ENCODE data around the gene ZBTB2. TPM values are rescaled to one million over a fixed set of nuclear protein-coding genes. Genes with fewer than 3 reads are reported as not detected.

ZBTB2 gene
- total RNA-seq, 4 donors from 2014 or later, result 11.4 to 15.1 (median 12.4) TPM

DNA sequence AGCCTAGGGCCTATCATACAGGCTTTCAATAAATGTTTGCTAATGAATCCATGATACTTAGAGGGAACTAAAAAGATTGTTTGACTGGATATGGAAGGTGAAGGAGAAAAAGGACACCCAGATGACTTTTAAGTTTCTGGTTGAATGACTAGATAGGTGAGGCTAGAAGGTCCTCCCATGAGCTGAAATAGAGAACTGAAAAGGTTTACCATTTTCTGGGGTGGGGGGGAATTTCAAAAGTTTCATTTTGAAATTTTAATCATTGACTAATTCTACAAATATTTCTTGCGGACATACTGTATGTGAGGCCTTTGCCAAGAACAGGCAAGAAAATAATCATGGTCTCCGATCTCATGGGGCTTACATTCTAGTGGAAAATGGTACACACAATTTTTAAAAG, 17.9 kb upstream of the ZBTB2 start:
- Histone ChIP-seq H3K27me3 (no peaks in the 10 kb centered on the region), H3K27ac (no peak overlapping the region), H3K4me3 (no peak overlapping the region), H3K9me3 (no peaks in the 10 kb centered on the region), H3K36me3 (peaks cover 0 to 63% of the 10 kb centered on the region in 2 donors), H3K4me1 (peaks cover 0 to 7% (median 0%) of the 10 kb centered on the region in 3 donors)
- 92 to 94% methylated on average over 2 of the region's 2 CpGs for WGBS, 2 donors (ENCODE audit: low coverage in 1 of 2)
- TF ChIP-seq POLR2AphosphoS5 (IDR thresholded peaks at IDR 0.05) (no peak), EP300 (IDR thresholded peaks at IDR 0.05) (no peak), POLR2A (IDR thresholded peaks at IDR 0.05) (no peak)
- TF ChIP-seq, protein P1, sequence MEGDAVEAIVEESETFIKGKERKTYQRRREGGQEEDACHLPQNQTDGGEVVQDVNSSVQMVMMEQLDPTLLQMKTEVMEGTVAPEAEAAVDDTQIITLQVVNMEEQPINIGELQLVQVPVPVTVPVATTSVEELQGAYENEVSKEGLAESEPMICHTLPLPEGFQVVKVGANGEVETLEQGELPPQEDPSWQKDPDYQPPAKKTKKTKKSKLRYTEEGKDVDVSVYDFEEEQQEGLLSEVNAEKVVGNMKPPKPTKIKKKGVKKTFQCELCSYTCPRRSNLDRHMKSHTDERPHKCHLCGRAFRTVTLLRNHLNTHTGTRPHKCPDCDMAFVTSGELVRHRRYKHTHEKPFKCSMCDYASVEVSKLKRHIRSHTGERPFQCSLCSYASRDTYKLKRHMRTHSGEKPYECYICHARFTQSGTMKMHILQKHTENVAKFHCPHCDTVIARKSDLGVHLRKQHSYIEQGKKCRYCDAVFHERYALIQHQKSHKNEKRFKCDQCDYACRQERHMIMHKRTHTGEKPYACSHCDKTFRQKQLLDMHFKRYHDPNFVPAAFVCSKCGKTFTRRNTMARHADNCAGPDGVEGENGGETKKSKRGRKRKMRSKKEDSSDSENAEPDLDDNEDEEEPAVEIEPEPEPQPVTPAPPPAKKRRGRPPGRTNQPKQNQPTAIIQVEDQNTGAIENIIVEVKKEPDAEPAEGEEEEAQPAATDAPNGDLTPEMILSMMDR (IDR thresholded peaks at IDR 0.05), result no peak
- ATAC-seq, result no peak

DNA sequence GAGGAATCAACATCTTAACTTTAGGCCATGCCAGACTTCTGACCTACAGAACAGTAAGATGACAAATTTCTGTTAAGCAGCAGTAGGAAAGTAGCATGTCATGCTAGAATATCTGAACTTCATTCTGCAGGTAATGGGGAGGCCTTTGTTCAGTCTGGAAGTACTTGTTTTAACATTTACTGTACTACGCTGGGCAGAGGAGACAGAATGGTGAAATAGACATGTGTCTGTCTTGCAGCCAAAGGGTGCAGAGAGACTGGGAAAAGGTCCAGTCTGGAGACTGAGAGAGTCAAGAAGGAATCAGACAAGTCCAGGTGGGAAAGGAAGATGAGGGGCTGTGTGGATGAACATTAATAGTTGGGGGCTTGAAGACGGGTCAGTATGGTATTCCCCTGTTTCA, 17.5 kb upstream of the ZBTB2 start:
- Histone ChIP-seq H3K4me3 (no peak overlapping the region), H3K36me3 (peaks cover 0 to 63% of the 10 kb centered on the region in 2 donors), H3K27ac (no peak overlapping the region), H3K27me3 (no peaks in the 10 kb centered on the region), H3K9me3 (no peaks in the 10 kb centered on the region), H3K4me1 (peaks cover 0 to 7% (median 0%) of the 10 kb centered on the region in 3 donors)
- ATAC-seq, result no peak
- WGBS, 2 donors (ENCODE audit: low coverage in 1 of 2), result 95 to 97% methylated on average over 2 of the region's 2 CpGs
- TF ChIP-seq, protein P1 (IDR thresholded peaks at IDR 0.05), result no peak
- no peak for TF ChIP-seq POLR2AphosphoS5 (IDR thresholded peaks at IDR 0.05)
- TF ChIP-seq POLR2A (IDR thresholded peaks at IDR 0.05), result no peak
- TF ChIP-seq EP300 (IDR thresholded peaks at IDR 0.05), result no peak

DNA sequence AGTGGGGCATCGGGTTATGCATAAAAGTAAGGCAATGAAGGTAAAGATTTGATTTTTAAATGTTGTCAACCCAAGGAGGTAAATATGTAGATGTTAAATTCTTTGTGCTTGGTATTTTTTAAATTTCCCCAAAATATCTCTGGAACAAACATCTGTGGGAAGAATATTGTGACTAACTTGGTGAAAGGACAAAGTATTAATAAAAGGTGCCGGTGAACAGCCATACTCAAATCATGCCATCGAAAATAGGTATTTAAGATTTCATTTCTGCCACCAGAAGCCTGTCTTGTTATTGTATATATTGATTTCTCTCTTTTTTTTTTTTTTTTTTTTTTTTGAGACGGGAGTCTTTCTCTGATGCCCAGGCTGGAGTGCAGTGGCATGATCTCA, 12.6 kb upstream of the ZBTB2 start:
- ATAC-seq, result no peak
- Histone ChIP-seq H3K4me1 (peaks cover 0 to 21% (median 0%) of the 10 kb centered on the region in 3 donors), H3K27ac (no peak overlapping the region), H3K4me3 (no peak overlapping the region), H3K36me3 (peaks cover 0 to 36% of the 10 kb centered on the region in 2 donors), H3K27me3 (no peaks in the 10 kb centered on the region), H3K9me3 (no peaks in the 10 kb centered on the region)
- WGBS, 2 donors (ENCODE audit: low coverage in 1 of 2), result 78 to 92% methylated on average over 3 to 4 of the region's 4 CpGs
- TF ChIP-seq POLR2AphosphoS5 (IDR thresholded peaks at IDR 0.05) (no peak), EP300 (IDR thresholded peaks at IDR 0.05) (no peak), POLR2A (IDR thresholded peaks at IDR 0.05) (no peak)
- TF ChIP-seq, protein P1 (IDR thresholded peaks at IDR 0.05), result no peak

DNA sequence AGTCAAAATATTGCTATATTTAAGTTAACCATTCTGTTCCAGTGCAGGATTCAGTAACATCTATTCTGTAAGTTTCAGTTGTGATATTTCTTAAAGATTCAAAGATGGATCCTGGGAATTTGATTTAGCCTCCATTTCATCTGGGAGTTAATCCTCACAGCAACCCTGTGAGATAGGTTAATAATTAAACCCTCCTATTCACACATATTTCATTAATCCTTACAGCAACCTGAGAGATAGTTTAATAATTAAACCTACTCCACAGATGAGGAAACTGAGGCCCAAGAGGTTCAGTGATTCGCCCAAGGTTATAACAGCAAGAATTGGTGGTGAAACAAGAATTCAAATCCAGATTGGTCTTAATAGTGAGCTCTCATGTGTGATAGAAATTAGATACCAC, 10.9 kb upstream of the ZBTB2 start:
- ATAC-seq, result no peak
- H3K27ac ChIP-seq, result no peak overlapping the region
- peaks cover 0 to 23% of the 10 kb centered on the region in 2 donors for H3K36me3 ChIP-seq
- 86 to 89% methylated on average over 1 of the region's 1 CpG for WGBS, 2 donors (ENCODE audit: low coverage in 1 of 2)
- no peak for TF ChIP-seq POLR2A (IDR thresholded peaks at IDR 0.05)
- TF ChIP-seq, protein P1 (IDR thresholded peaks at IDR 0.05), result no peak
- no peak for TF ChIP-seq EP300 (IDR thresholded peaks at IDR 0.05)
- TF ChIP-seq POLR2AphosphoS5 (IDR thresholded peaks at IDR 0.05), result no peak
- no peak overlapping the region for H3K4me3 ChIP-seq
- no peaks in the 10 kb centered on the region for H3K27me3 ChIP-seq
- H3K9me3 ChIP-seq, result no peaks in the 10 kb centered on the region
- peaks cover 0 to 34% (median 0%) of the 10 kb centered on the region in 3 donors for H3K4me1 ChIP-seq

DNA sequence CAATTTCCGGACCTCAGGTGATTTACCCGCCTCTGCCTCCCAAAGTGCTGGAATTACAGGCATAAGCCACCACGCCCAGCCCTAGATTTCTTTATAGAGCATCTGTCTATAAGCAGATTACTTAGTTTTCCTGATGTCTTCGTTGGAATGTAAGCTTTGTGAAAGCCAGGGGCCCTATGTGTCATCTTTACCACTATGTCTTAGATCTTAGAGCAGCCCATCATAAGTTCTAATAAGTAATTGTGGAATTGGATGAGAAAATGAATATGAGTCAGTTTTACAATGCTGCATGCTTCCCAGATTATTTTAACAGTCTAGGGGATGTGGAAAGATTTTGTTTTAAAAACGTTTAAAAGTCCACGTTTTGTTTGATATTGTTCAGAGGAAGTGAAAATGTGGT, 9.1 kb upstream of the ZBTB2 start:
- H3K27ac ChIP-seq, result no peak overlapping the region
- H3K9me3 ChIP-seq, result no peaks in the 10 kb centered on the region
- no peak overlapping the region for H3K4me3 ChIP-seq
- no peak for TF ChIP-seq EP300 (IDR thresholded peaks at IDR 0.05)
- TF ChIP-seq, protein P1 (IDR thresholded peaks at IDR 0.05), result no peak
- no peak for TF ChIP-seq POLR2AphosphoS5 (IDR thresholded peaks at IDR 0.05)
- no peak for TF ChIP-seq POLR2A (IDR thresholded peaks at IDR 0.05)
- 20 to 76% methylated on average over 1 to 6 of the region's 6 CpGs for WGBS, 2 donors (ENCODE audit: low coverage in 1 of 2)
- ATAC-seq, result no peak
- no peaks in the 10 kb centered on the region for H3K27me3 ChIP-seq
- H3K36me3 ChIP-seq, result peaks cover 0 to 21% of the 10 kb centered on the region in 2 donors
- H3K4me1 ChIP-seq, result peaks cover 0 to 40% (median 0%) of the 10 kb centered on the region in 3 donors
